ENCODE data around the gene TP53BP2. TPM values are rescaled to one million over a fixed set of nuclear protein-coding genes. Genes with fewer than 3 reads are reported as not detected.

The TP53BP2 gene
- total and polyA plus RNA-seq, 8 donors: 51.8 to 58.6 (median 55.9) TPM

- Histone ChIP-seq H3K36me3 (no peaks in the 10 kb centered on the region), H3K27ac (peak overlapping the region; percentile 20 to 59), H3K4me1 (peaks cover 32 to 97% of the 10 kb centered on the region in 2 donors), H3K27me3 (no peaks in the 10 kb centered on the region), H3K9me3 (no peaks in the 10 kb centered on the region), H3K4me3 (no peak overlapping the region)
- TF ChIP-seq, protein P1, sequence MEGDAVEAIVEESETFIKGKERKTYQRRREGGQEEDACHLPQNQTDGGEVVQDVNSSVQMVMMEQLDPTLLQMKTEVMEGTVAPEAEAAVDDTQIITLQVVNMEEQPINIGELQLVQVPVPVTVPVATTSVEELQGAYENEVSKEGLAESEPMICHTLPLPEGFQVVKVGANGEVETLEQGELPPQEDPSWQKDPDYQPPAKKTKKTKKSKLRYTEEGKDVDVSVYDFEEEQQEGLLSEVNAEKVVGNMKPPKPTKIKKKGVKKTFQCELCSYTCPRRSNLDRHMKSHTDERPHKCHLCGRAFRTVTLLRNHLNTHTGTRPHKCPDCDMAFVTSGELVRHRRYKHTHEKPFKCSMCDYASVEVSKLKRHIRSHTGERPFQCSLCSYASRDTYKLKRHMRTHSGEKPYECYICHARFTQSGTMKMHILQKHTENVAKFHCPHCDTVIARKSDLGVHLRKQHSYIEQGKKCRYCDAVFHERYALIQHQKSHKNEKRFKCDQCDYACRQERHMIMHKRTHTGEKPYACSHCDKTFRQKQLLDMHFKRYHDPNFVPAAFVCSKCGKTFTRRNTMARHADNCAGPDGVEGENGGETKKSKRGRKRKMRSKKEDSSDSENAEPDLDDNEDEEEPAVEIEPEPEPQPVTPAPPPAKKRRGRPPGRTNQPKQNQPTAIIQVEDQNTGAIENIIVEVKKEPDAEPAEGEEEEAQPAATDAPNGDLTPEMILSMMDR (IDR thresholded peaks at IDR 0.05): no peak
- no peak for DNase-seq
- no peak for ATAC-seq
- intact Hi-C loops (cut with DNase I): no loop called here
Observed at GRCh38 chr1:223835754-223836153, 10.0 kb downstream of the TP53BP2 start.

DNA sequence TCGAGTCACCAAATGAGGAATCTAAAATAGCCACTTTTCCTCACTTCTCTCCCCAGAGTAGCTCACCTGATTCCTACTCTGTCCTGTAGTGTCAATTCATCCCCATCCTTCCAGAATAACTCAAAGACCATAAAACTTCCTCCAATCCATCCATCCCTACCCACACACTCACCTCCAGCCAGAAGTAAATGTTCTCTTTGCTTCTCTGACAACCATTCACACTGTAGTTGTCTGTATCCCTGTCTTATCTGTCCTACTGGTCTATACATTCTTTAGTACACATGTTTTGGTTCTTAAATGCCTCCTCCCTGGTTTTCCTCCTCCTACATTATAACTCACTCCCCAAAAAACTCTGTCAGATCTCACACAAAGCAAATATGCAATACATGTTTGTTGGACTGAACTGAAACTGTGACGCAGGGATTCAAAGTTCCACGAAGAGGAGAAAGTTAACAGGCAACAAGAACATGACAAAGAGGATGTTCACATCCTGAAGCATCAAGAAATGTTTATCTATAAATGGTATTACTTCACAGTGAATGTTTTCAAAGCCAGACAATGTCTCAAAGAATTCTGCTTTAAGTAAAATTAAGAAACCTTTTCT lies 11.0 kb downstream of the TP53BP2 start:
- H3K27ac ChIP-seq: peak overlapping the region; percentile 20 to 59
- ATAC-seq: no peak
- no peaks in the 10 kb centered on the region for H3K9me3 ChIP-seq
- no peak for DNase-seq
- H3K4me1 ChIP-seq: peaks cover 32 to 96% of the 10 kb centered on the region in 2 donors
- H3K27me3 ChIP-seq: no peaks in the 10 kb centered on the region
- TF ChIP-seq, protein P1 (IDR thresholded peaks at IDR 0.05): no peak
- H3K4me3 ChIP-seq: no peak overlapping the region
- no peaks in the 10 kb centered on the region for H3K36me3 ChIP-seq
- intact Hi-C loops (cut with DNase I): no loop called here

DNA sequence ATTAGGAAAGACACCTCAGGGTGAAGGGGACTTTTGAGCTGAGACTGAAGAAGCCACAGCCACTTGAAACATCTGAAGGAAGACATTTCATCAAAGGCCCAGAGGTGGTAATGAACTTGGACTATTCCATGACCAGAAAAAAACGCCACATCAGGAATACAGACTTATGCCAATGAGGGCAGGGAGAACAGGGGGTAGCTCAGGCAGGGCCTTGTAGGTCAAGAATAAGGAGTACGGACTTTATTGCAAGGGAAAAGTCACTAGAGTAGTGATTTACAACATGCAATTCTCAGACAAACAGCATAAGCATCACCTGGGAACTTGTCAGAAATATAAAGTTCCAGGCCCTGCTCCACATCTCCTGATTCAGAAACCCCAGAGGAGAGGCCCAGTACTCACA lies 11.8 kb downstream of the TP53BP2 start:
- DNase-seq (no peak), ATAC-seq (no peak)
- Histone ChIP-seq H3K4me3 (no peak overlapping the region), H3K27ac (peak overlapping the region in 1 of 2 donors; percentile 86), H3K27me3 (no peaks in the 10 kb centered on the region), H3K9me3 (no peaks in the 10 kb centered on the region), H3K4me1 (peaks cover 32 to 99% of the 10 kb centered on the region in 2 donors), H3K36me3 (no peaks in the 10 kb centered on the region)
- intact Hi-C loops (cut with DNase I): no loop called here
- TF ChIP-seq, protein P1 (IDR thresholded peaks at IDR 0.05): no peak

DNA sequence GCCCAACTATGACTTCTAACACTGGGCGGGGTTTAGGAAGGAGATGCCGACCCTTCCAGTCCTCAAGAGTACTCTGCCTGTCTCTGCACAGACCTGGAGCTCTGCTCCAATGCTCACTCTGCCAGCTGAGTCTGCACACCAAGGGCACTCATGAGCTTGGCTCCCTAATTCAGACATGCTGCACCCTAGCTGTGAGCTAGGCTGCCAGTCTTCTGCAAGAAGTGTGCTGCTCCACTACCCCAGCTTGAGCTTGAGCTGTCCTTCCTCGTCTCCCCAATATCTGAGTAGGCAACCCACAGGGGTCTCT lies 13.2 kb downstream of the TP53BP2 start:
- Histone ChIP-seq H3K4me1 (peaks cover 31 to 99% of the 10 kb centered on the region in 2 donors), H3K36me3 (no peaks in the 10 kb centered on the region), H3K4me3 (no peak overlapping the region), H3K9me3 (no peaks in the 10 kb centered on the region), H3K27ac (peak overlapping the region; percentile 77 to 86), H3K27me3 (no peaks in the 10 kb centered on the region)
- intact Hi-C loops (cut with DNase I): no loop called here
- ATAC-seq (peak; percentile 79), DNase-seq (no peak)
- TF ChIP-seq, protein P1 (IDR thresholded peaks at IDR 0.05): no peak

- intact Hi-C loops (cut with DNase I): no loop called here
- no peak overlapping the region for H3K4me3 ChIP-seq
- no peaks in the 10 kb centered on the region for H3K36me3 ChIP-seq
- H3K9me3 ChIP-seq: no peaks in the 10 kb centered on the region
- peak; percentile 51 for ATAC-seq
- TF ChIP-seq, protein P1 (IDR thresholded peaks at IDR 0.05): no peak
- DNase-seq: no peak
- H3K27me3 ChIP-seq: no peaks in the 10 kb centered on the region
- H3K27ac ChIP-seq: peak overlapping the region; percentile 77 to 86
- H3K4me1 ChIP-seq: peaks cover 25 to 99% of the 10 kb centered on the region in 2 donors
Observed at GRCh38 chr1:223831755-223832636, 13.8 kb downstream of the TP53BP2 start.
